Endothelial cell of umbilical vein (primary cell): Measurements from ENCODE around the gene CLIP2. TPM values are rescaled to one million over a fixed set of nuclear protein-coding genes. Genes with fewer than 3 reads are reported as not detected.

Source experiments
- BruUV-seq: library from RNA; stranded (reverse); fragments of 400-500 nt; replicated peaks from 2 replicates; lab custom pipeline; 2021; lab: Mats Ljungman, UMichigan
- CTCF ChIA-PET: fragments of 300-600, 350-600 bp; sonication (Branson Sonifier 250); formaldehyde crosslinking; loops from one replicate; lab custom pipeline; 2021; ENCODE audit warnings: antibody characterized with exemption, inconsistent platforms; lab: Charles Lee
- POLR2A ChIA-PET: fragments of 300-600, 350-600 bp; sonication (Branson Sonifier 250); formaldehyde crosslinking; loops from one replicate; lab custom pipeline; 2021; ENCODE audit warnings: antibody characterized with exemption, inconsistent platforms; lab: Charles Lee
- DNase-seq: peaks from one replicate; pipeline ENCODE4 v3.0.0-alpha.2; 2011; ENCODE audit warnings: low read depth, low spot score
- FAIRE-seq: peaks from 2 replicates; lab custom pipeline; 2011; peaks lifted over from hg19 to GRCh38; lab: Jason Lieb, UNC
- H2AFZ ChIP-seq: 2 replicates; pipeline ENCODE4 v1.6.0; 2012; ENCODE audit warnings: low read depth, low read length, control low read depth, inconsistent platforms
- H3K27ac ChIP-seq: 2 replicates; pipeline ENCODE4 v1.5.1; 2011; ENCODE audit warnings: low read depth, mild to moderate bottlenecking, control low read depth, low read length, moderate library complexity; ENCODE audit not compliant: insufficient read depth
- H3K27me3 ChIP-seq, 2 experiments: 2 replicates each; pipeline versions ENCODE4 v1.6.0 to v1.6.1; 2011; ENCODE audit warnings: low read length in 2 of 2, mixed read lengths in 1 of 2; ENCODE audit not compliant: control insufficient read depth in 2 of 2, insufficient read depth in 2 of 2
- H3K36me3 ChIP-seq, 2 experiments: 2 replicates in 1 of 2; 3 replicates in 1 of 2; pipeline ENCODE4 v1.5.1; 2011; ENCODE audit warnings: low read length in 2 of 2, mild to moderate bottlenecking in 1 of 2, moderate library complexity in 1 of 2; ENCODE audit not compliant: control insufficient read depth in 2 of 2, insufficient read depth in 2 of 2; ENCODE audit errors: extremely low read depth in 1 of 2
- H3K4me1 ChIP-seq: 3 replicates; pipeline ENCODE4 v1.5.1; 2011; ENCODE audit warnings: mild to moderate bottlenecking, low read length; ENCODE audit not compliant: control insufficient read depth, insufficient read depth; ENCODE audit errors: extremely low read depth
- H3K4me2 ChIP-seq: 2 replicates; pipeline ENCODE4 v1.6.1; 2011; ENCODE audit warnings: low read length, control low read depth, mixed read lengths; ENCODE audit not compliant: insufficient read depth
- H3K4me3 ChIP-seq, 3 experiments: fragments of 200-600 bp in 1 of 3; sonication (generic), shearing (Covaris generic) in 1 of 3; replicated peaks in 1 of 3; 2 replicates each; pipeline ENCODE4 v1.5.1; 2011 to 2016; ENCODE audit warnings: control low read depth in 3 of 3, low read length in 3 of 3, mild to moderate bottlenecking in 2 of 3, inconsistent platforms in 1 of 3, low read depth in 1 of 3, moderate library complexity in 1 of 3; ENCODE audit not compliant: insufficient read depth in 1 of 3
- H3K79me2 ChIP-seq: 2 replicates; pipeline ENCODE4 v1.6.0; 2012; ENCODE audit warnings: low read length, inconsistent platforms; ENCODE audit not compliant: control insufficient read depth, insufficient read depth
- H3K9ac ChIP-seq: replicated peaks from 2 replicates; pipeline ENCODE3; 2011; ENCODE audit warnings: low read length, control low read depth; ENCODE audit not compliant: insufficient read depth; ENCODE audit errors: extremely low read depth
- H3K9me1 ChIP-seq: replicated peaks from 3 replicates; pipeline ENCODE4 v1.6.0; 2011; ENCODE audit warnings: mild to moderate bottlenecking, low read length; ENCODE audit not compliant: control insufficient read depth, insufficient read depth; ENCODE audit errors: extremely low read depth
- H3K9me3 ChIP-seq: replicated peaks from 2 replicates; pipeline ENCODE4 v1.5.1; 2012; ENCODE audit warnings: low read length, inconsistent platforms; ENCODE audit not compliant: control insufficient read depth, insufficient read depth
- H4K20me1 ChIP-seq: replicated peaks from 2 replicates; pipeline ENCODE3; 2011; ENCODE audit warnings: mild to moderate bottlenecking, low read length; ENCODE audit not compliant: control insufficient read depth, insufficient read depth; ENCODE audit errors: extremely low read depth
- EZH2 ChIP-seq: IDR thresholded peaks from 2 replicates; pipeline ENCODE4 v1.6.1; 2012; ENCODE audit warnings: borderline replicate concordance, low read depth, mild to moderate bottlenecking, moderate library complexity, low read length, inconsistent platforms; ENCODE audit not compliant: severe bottlenecking
- FOS ChIP-seq: IDR thresholded peaks from 2 replicates; pipeline ENCODE4 v1.6.1; 2011; ENCODE audit warnings: mild to moderate bottlenecking, low read length, moderate library complexity, borderline replicate concordance; ENCODE audit not compliant: insufficient read depth
- GATA2 ChIP-seq: IDR thresholded peaks from 2 replicates; pipeline ENCODE4 v1.7.0; 2011; ENCODE audit warnings: low read depth, mild to moderate bottlenecking, moderate library complexity, mixed read lengths, low read length; ENCODE audit not compliant: insufficient read length, insufficient read depth
- JUN ChIP-seq: IDR thresholded peaks from 2 replicates; pipeline ENCODE4 v1.6.1; 2011; ENCODE audit warnings: borderline replicate concordance, low read depth; ENCODE audit not compliant: insufficient read length, insufficient read depth
- MYC ChIP-seq: IDR thresholded peaks from one replicate; pipeline ENCODE4 v1.6.1; 2011; ENCODE audit warnings: mild to moderate bottlenecking, low read depth, low read length
- POLR2A ChIP-seq: IDR thresholded peaks from 2 replicates; pipeline ENCODE4 v1.6.1; 2012; ENCODE audit warnings: low read depth, mild to moderate bottlenecking, control low read depth, low read length
- POLR2AphosphoS5 ChIP-seq: IDR thresholded peaks from 2 replicates; pipeline ENCODE4 v1.6.1; 2012; ENCODE audit warnings: low read depth, mild to moderate bottlenecking, control low read depth, low read length, moderate library complexity; ENCODE audit not compliant: insufficient read depth
- dilution Hi-C: fragments of 300-500 bp; cut with MboI; formaldehyde crosslinking; loops from one replicate; pipeline ENCODE4 v1.15.0; 2019; ENCODE audit warnings: low sequenced_read_pairs; ENCODE audit not compliant: extremely low pct_ligation_motif_present
- intact Hi-C: fragments of 100-400 bp; cut with micrococcal nuclease; formaldehyde crosslinking; loops from one replicate; pipeline ENCODE4 v1.10.0; 2022
- polyA plus RNA-seq, 4 experiments: library from polyadenylated mRNA; depleted of rRNA in 3 of 4; stranded (reverse) in 3 of 4; unstranded in 1 of 4; fragments of >200 nt; gene quantifications; 2 replicates each; pipeline versions ENCODE4 v1.2.1 to v1.2.3, GENCODE V29; 2011 to 2012; ENCODE audit warnings: missing spikeins in 1 of 4
- total RNA-seq: library from RNA; stranded (reverse); gene quantifications from 2 replicates; pipeline ENCODE4 v1.2.3, GENCODE V29; 2021
- TF ChIP-seq, protein P1 (sequence below), 2 donors: IDR thresholded peaks; 1 replicate in 1 of 2; 2 replicates in 1 of 2; pipeline ENCODE4 v1.5.1; 2011; ENCODE audit warnings: low read length in 2 of 2, mild to moderate bottlenecking in 2 of 2, moderate library complexity in 2 of 2, control low read depth in 1 of 2, inconsistent platforms in 1 of 2, low read depth in 1 of 2; ENCODE audit not compliant: insufficient read depth in 1 of 2; ENCODE audit errors: extremely low read depth in 1 of 2
- TF ChIP-seq, protein P2 (sequence below): IDR thresholded peaks from 2 replicates; pipeline ENCODE4 v1.6.1; 2011; ENCODE audit not compliant: insufficient read depth, insufficient read length

The CLIP2 gene
- total and polyA plus RNA-seq, 2 donors (not counting 3 experiments of a cell fraction or from before 2014, with no cell fraction given) = 8.3 to 37.1 TPM

DNA sequence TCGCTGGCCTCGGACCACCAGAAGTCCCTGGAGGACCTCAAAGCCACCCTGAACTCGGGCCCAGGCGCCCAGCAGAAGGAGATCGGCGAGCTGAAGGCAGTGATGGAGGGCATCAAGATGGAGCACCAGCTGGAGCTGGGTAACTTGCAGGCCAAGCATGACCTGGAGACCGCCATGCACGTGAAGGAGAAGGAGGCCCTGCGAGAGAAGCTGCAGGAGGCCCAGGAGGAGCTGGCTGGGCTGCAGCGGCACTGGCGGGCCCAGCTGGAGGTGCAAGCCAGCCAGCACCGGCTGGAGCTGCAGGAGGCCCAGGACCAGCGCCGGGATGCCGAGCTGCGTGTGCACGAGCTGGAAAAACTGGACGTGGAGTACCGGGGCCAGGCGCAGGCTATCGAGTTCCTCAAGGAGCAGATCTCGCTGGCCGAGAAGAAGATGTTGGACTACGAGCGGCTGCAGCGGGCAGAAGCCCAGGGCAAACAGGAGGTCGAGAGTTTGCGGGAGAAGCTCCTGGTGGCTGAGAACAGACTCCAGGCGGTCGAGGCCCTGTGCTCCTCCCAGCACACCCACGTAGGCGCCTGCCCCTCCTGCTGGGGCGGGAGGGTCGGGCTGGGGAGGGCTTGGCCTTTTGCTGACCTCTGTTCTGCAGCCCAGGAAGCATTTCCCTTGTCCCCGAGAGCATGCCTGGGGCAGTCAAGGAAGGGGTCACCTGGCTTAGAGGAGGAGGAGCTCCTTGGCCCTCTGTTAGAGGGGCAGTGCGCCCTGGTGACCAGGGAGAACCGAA lies 87.2 kb downstream of the CLIP2 start:
- Histone ChIP-seq H3K9ac (no peak overlapping the region), H3K4me2 (no peak overlapping the region), H3K4me3 (no peak overlapping the region), H3K27me3 (no peaks in the 10 kb centered on the region), H2AFZ (no peak overlapping the region), H3K27ac (no peak overlapping the region), H3K79me2 (no peaks in the 10 kb centered on the region), H3K9me1 (no peaks in the 10 kb centered on the region), H4K20me1 (no peaks in the 10 kb centered on the region), H3K4me1 (no peaks in the 10 kb centered on the region), H3K36me3 (peaks cover 0 to 13% of the 10 kb centered on the region in 2 experiments), H3K9me3 (no peaks in the 10 kb centered on the region)
- CTCF ChIA-PET = interaction anchor here (1.7 to 2.3 kb wide), 2 partner anchors 12 to 170 kb away, joined by 4 to 14 read pairs; no protein-coding TSS in a partner anchor
- no peak for TF ChIP-seq POLR2A
- TF ChIP-seq, protein P1, sequence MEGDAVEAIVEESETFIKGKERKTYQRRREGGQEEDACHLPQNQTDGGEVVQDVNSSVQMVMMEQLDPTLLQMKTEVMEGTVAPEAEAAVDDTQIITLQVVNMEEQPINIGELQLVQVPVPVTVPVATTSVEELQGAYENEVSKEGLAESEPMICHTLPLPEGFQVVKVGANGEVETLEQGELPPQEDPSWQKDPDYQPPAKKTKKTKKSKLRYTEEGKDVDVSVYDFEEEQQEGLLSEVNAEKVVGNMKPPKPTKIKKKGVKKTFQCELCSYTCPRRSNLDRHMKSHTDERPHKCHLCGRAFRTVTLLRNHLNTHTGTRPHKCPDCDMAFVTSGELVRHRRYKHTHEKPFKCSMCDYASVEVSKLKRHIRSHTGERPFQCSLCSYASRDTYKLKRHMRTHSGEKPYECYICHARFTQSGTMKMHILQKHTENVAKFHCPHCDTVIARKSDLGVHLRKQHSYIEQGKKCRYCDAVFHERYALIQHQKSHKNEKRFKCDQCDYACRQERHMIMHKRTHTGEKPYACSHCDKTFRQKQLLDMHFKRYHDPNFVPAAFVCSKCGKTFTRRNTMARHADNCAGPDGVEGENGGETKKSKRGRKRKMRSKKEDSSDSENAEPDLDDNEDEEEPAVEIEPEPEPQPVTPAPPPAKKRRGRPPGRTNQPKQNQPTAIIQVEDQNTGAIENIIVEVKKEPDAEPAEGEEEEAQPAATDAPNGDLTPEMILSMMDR (IDR thresholded peaks at IDR 0.05; ENCODE audit: extremely low read depth in 1 of 2, insufficient read depth in 1 of 2, low read depth in 1 of 2, low read length in 2 of 2) = no peak
- no peak for TF ChIP-seq FOS
- TF ChIP-seq POLR2AphosphoS5 = no peak
- TF ChIP-seq, protein P2, sequence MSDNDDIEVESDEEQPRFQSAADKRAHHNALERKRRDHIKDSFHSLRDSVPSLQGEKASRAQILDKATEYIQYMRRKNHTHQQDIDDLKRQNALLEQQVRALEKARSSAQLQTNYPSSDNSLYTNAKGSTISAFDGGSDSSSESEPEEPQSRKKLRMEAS = no peak
- TF ChIP-seq GATA2 = no peak
- no peak for TF ChIP-seq MYC
- TF ChIP-seq EZH2 = no peak
- no peak for TF ChIP-seq JUN
- intact Hi-C loops (no loop called here), dilution Hi-C loops (no loop called here)
- FAIRE-seq (no peak), DNase-seq (no peak)
- BruUV-seq = TSS peak; percentile 37
- POLR2A ChIA-PET = interaction anchor here (0.5 kb wide), 1 partner anchor 155 kb away, joined by 4 read pairs; no protein-coding TSS in a partner anchor
